SHP77 (cell line): ENCODE measurements around the gene FAM20A.
A peak's percentile ranks its signal among the peaks of the same experiment; 100 is the strongest.

ENCODE experiments used
- DNase-seq, 2 experiments: peaks; one replicate each; lab custom pipeline; 2025; lab: John Stamatoyannopoulos, UW

The FAM20A gene

DNA sequence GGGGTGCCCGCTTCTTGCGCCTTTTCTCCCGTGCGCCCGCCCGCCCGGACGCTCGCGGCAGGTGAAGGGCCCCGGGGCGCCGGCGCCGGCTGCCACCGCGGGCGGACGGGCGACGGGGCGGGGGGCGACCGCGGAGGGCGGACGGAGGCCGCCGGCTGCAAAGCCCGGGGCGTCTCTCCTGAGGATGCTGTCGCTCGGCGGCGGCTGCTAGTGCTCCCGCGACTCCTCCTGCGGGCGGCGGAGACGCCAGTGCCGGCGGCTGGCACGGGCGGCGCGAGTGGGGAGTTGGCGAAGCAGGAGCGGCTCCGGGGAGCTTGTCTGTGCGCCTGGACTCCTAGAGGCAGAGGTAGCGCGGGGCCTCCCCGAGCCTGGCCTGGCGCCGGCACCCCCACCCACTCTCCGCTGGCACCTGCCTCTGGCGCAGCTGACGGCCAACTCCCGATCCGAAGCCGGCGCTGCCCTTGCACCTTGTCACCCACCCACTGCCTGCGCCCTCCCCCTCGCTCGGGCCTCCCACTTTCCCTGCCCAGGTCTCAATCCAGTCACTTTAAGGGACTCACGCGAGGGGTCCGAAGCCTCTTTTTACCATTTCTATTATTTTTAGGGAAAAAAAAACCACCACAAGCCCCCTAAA is at the start of gene FAM20A:
FAM20A (minus strand) TSS at position 437 of the 634 bp plus-strand sequence. CDS start 701 bp downstream, outside the sequence.
- DNase-seq: no peak

DNA sequence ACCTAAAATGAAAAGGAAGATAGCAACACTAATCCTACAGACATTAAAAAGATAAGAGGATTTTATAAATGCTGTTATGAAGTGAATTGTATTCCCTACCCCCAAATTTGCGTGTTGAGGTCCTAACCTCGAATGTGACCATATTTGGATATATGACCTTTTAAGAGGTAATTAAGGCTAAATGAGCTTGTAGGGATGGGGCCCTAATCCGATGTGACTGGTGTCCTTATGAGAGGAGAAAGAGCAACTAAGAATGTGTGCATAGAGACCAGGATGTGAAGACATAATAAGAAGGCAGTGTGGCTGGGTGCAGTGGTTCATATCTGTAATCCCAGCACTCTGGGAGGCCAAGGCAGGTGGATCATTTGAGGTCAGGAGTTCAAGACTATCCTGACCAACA is 48.2 kb upstream of the FAM20A start:
- no peak for DNase-seq

DNA sequence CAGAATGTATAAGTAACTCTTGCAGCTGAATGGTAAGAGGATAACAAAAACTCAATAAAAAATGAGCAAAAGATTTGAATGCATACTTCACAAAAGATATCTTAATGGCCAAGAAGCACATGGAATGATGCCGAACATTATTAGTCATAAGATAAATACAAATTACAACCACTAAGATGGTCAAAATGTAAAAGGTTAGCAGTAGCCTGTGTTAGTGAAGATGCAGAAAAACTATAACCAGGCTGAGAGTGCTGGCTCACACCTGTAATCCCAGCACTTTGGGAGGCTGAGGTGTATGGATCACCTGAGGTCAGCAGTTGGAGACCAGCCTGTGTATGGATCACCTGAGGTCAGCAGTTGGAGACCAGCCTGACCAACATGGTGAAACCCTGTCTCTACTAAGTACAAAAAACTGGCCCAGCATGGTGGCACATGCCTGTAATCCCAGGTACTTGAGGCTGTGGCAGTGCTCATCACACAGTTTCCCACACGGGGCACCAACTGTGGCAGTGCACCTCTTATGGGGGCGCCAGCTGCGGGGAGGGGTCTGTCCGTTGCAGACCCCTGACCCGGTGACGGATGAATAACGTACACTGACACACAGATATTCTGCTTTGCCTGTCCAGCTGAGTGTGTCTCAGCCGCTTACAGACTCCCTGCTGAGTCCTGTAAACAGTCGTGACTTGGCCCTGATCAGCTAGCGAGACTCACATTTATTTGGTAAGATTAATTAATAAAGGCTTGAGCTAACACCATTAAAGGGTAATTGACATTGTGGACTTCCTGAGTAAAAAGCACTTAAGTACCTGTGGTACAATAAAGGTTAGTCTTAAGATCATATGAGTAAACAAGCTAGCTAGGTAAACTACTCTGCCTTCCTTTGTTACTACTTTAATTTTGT is 45.7 kb upstream of the FAM20A start:
- no peak for DNase-seq

DNA sequence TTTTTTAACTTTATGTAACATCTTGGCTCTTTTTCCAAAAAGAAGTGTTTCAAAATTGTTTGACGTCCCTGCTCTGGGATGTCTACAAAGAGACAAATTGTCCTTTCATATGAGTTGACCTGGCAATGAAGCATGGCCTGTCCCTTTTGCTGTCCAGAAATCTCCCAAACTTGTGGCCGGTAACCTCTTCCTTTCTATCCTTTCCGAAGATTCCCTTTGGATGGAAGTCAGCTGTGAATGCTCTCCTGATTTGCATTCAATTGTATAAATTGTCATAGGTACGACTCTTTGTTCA is 40.9 kb upstream of the FAM20A start:
- DNase-seq: no peak

DNA sequence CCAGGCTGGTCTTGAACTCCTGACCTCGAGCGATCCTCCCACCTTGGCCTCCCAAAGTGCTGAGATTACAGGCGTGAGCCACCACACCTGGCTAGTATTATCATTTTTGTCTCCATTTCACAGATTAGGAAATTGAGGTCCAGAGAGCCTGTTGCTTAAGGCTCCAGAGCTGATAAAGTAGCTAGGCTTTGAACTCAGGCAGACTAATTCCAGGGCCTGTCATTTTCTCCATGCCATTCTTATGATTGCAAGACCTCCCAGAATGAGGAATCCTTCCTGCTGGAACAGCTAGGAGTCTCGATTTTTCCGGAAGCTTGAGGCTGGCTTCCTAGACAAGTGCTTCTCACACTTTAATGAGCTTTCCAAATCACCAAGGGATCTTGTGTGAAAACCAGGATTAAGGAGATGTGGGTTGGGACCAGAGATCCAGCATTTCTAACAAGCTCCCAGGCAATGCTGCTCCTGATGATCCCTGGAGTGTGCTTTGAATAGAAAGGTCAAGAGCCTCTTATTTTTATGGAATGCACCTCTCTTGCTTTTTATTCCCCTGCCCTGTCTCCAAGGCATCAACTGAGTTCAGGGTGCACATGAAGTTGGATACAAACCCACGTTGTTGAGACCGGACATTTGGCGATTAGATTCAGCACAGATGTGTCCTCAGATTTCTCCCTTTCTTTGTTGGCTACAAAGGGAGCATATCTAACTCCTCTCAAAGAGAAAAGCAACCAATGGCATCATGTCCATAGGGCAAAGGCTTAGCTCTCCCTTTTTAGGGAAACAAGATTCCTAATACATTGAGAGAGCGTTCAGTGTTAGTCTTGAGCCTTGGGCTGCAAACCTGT is 40.3 kb upstream of the FAM20A start:
- DNase-seq: no peak

GRCh38 chr17:68640242-68640989 is 39.2 kb upstream of the FAM20A start:
- DNase-seq: no peak

DNA sequence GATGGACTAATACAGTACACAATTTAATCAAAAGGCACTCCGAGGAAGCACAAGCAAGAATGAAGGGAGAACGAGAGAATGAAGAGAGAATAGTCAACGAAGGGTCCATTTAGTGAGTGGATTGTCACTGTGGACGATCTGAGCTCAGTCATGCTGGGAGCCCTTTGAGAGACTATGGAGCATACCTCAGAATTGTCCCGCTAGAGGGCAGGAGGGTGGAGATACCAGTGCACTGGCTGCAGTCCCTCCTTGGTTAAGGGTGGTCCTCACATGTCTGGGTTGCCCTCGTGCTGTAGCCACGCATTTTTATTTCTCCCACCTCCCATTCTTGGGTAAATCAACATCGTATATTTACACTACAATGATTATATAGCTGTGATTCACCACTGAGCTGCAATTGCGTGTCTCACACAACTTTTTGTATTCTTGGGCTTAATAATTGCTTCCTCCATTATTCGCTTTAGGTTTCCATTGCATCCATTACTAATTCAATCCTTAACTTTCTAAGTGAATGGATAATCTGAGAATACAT is 33.2 kb upstream of the FAM20A start:
- no peak for DNase-seq

- no peak for DNase-seq
Observed at GRCh38 chr17:68628576-68628957, 27.4 kb upstream of the FAM20A start.

GRCh38 chr17:68627956-68628575 is 26.9 kb upstream of the FAM20A start:
- no peak for DNase-seq

- no peak for DNase-seq
Observed at GRCh38 chr17:68624381-68624780, 23.2 kb upstream of the FAM20A start.

DNA sequence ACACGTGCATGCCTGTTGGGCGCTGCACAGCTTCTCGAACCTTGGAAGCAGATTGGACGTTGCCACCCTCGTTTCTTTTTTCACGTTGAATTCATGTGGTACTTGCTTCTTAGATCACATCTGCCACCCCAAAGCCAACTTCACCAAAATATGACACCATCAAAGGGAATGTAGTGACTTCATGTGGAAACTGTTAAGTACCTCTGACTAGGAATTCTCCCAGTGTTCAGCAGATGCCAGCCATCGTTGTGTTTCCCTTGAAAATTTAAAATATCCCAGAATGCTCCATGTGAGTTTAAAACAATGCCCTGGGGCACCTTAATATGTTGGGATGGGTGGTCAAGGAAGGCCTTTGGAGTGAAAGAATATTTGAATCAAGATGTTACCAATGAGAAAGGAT is 22.6 kb upstream of the FAM20A start:
- no peak for DNase-seq

GRCh38 chr17:68622423-68622822 is 21.3 kb upstream of the FAM20A start:
- no peak for DNase-seq

GRCh38 chr17:68621065-68621464 is 19.9 kb upstream of the FAM20A start:
- DNase-seq: no peak

DNA sequence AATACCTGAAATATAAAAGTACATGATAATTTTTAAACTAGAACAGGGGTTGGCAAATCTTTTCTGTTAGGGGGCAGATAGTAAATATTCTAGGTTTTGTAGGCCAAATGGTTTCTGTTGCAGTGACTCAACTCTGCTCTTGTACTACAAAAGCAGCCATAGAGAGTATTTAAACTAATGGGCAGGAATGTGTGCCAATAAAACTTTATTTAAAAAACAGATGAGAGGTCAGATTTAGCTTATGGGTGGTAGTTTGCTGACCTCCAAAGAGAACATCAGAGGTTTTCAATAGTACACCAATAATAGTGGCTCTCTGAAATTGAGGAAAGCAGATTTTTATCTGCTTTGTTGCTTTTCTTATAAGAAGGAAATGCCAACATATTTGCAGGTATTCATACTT is 15.2 kb upstream of the FAM20A start:
- DNase-seq: no peak

GRCh38 chr17:68614718-68615117 is 13.6 kb upstream of the FAM20A start:
- no peak for DNase-seq

- DNase-seq: peak; percentile 42 to 53
Observed at GRCh38 chr17:68613739-68614298, 12.7 kb upstream of the FAM20A start.

GRCh38 chr17:68612923-68613292 is 11.7 kb upstream of the FAM20A start:
- no peak for DNase-seq

DNA sequence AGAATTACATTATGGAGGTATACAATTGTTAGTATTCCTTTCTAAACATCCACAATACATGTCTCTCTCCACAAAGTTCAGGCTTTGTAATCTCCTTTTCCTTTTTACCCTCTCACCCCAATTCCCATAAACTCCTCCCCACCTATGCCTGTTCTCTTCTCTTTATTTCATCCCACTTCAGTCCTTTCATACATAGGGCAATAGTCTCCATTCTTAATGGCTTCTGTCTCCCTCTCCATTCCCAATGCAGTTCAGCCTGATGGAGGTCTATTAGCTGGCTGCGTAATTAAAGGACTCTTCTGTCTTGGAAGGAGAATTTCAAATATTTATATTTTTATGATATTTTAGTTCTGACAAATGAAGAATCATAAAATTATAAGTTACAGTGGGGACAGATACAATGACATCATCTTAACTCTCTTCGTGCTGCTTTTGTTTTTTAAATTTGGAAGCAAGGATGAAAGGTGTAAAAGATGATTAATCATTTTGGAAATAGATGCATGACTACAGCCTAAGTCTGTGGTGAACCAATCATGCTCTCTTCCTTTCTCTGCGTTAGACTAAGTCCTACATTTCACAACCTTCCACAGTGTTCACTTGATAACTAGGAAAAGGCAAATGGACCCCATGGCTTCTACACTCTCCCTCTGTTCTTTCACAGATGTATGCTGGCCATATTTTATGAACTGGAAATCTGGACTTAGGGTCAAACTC is 11.2 kb upstream of the FAM20A start:
- DNase-seq: no peak

DNA sequence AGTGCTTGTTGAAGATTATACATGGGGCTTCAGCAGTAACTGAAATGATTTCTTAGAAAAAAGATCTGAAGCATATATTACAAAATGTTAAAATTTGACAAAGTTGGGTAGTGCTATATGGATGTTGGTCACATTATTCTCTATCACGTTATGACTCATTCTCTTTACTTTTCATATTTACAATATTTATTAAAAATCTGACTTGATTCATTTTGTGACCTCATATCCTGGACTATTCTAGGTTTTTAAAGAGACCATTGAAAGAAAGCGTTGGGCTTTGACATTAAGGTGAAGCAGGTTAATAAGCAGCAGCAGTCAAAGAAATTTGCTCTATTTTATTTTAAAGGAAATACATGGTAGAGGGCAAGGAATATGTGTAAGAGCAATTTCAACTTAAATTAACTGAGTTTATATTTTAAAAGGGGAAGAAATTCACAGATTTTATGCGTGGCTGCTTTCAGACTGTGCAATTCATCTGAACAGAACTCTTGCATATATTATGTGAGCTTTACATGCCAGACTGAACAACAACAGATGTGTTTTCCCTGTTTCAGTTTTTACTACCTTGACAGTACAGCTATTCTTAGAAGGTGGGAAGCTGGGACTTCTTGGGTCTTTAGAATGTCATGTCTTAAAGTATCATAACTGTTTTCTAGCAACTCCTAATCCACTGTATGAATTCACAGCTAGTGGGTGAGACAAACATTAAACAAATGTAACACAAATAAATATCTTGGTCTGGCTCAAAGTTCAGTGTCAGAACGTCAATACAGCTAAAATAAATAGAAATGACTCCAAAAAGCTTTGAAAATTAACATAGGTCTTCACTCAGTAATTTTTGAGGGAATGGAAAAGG is 10.4 kb upstream of the FAM20A start:
- no peak for DNase-seq
